CD1c-positive myeloid dendritic cell (primary cell): Measurements from ENCODE around the gene KRT39.
"Not testable (repeated sequence)": the region's sequence is repeated elsewhere in the genome, so short reads cannot be mapped to it uniquely, and the experiment has no call there.

Experiments used
- DNase-seq: peaks from one replicate; pipeline ENCODE4 v3.0.0-alpha.2; 2016; ENCODE audit errors: extremely low spot score

KRT39 gene

GRCh38 chr17:40940266-40940665 lies 26.5 kb downstream of the KRT39 start:
- no peak for DNase-seq

GRCh38 chr17:40938981-40939380 lies 27.8 kb downstream of the KRT39 start:
- DNase-seq, result no peak

- DNase-seq, result no peak
Observed at GRCh38 chr17:40937384-40937819, 29.3 kb downstream of the KRT39 start, which contains the start of gene KRT23. TSS of gene KRT23 (minus strand) at chr17:40937646. CDS start at chr17:40936603, 1,043 bp downstream.

- no peak for DNase-seq
Observed at GRCh38 chr17:40936976-40937375, 29.8 kb downstream of the KRT39 start.

GRCh38 chr17:40936437-40936971 lies 30.2 kb downstream of the KRT39 start:
- DNase-seq, result no peak

GRCh38 chr17:40935624-40936023 lies 31.1 kb downstream of the KRT39 start:
- DNase-seq, result no peak

GRCh38 chr17:40932608-40933007 lies 34.1 kb downstream of the KRT39 start:
- DNase-seq, result no peak

- DNase-seq, result peak; percentile 26
Observed at GRCh38 chr17:40931311-40931710, 35.4 kb downstream of the KRT39 start.

GRCh38 chr17:40926341-40926740 lies 40.4 kb downstream of the KRT39 start:
- no peak for DNase-seq

- DNase-seq, result peak; percentile 75
Observed at GRCh38 chr17:40922239-40922638, 44.5 kb downstream of the KRT39 start.

GRCh38 chr17:40921026-40921425 lies 45.7 kb downstream of the KRT39 start:
- DNase-seq, result no peak

- DNase-seq, result not testable (repeated sequence)
Observed at GRCh38 chr17:40917116-40917515, 49.6 kb downstream of the KRT39 start.

GRCh38 chr17:40916366-40916765 lies 50.4 kb downstream of the KRT39 start:
- no peak for DNase-seq

GRCh38 chr17:40915721-40916256 lies 51.0 kb downstream of the KRT39 start:
- DNase-seq, result peak; percentile 76

GRCh38 chr17:40915199-40915661 lies 51.5 kb downstream of the KRT39 start:
- DNase-seq, result peak; percentile 78

- DNase-seq, result no peak
Observed at GRCh38 chr17:40914075-40914855, 52.5 kb downstream of the KRT39 start.

- DNase-seq, result peak; percentile 55
Observed at GRCh38 chr17:40912486-40913210, 54.1 kb downstream of the KRT39 start.

- DNase-seq, result no peak
Observed at GRCh38 chr17:40910441-40910841, 56.3 kb downstream of the KRT39 start.

GRCh38 chr17:40909755-40910154 lies 57.0 kb downstream of the KRT39 start:
- DNase-seq, result peak; percentile 31

GRCh38 chr17:40909351-40909750 lies 57.4 kb downstream of the KRT39 start:
- peak; percentile 86 for DNase-seq
